Ascending aorta (tissue), 2 donors: ENCODE results near the gene ST7. TPM values are rescaled to one million over a fixed set of nuclear protein-coding genes. Genes with fewer than 3 reads are reported as not detected.

Source experiments
- DNase-seq, 2 donors: peaks; one replicate each; pipeline ENCODE4 v3.0.0-alpha.2; 2019; ENCODE audit warnings: low spot score in 2 of 2
- H3K27ac ChIP-seq, 2 donors: fragments of 200-600 bp; sonication (generic); one replicate each; pipeline ENCODE4 v1.5.1; 2016 to 2017; ENCODE audit warnings: mild to moderate bottlenecking in 1 of 2
- H3K27me3 ChIP-seq: fragments of 200-600 bp; sonication (generic); one replicate; pipeline ENCODE4 v1.5.1; 2017
- H3K36me3 ChIP-seq, 2 donors: fragments of 200-600 bp; sonication (generic); one replicate each; pipeline ENCODE4 v1.5.1; 2016
- H3K4me1 ChIP-seq, 2 donors: fragments of 200-600 bp; sonication (generic); one replicate each; pipeline ENCODE4 v1.5.1; 2016 to 2017; ENCODE audit warnings: mild to moderate bottlenecking in 1 of 2
- H3K4me3 ChIP-seq, 2 donors: fragments of 200-600 bp; sonication (generic); one replicate each; pipeline ENCODE4 v1.5.1; 2016 to 2017; ENCODE audit warnings: mild to moderate bottlenecking in 1 of 2
- H3K9me3 ChIP-seq, 2 donors: fragments of 200-600 bp; sonication (generic); one replicate each; pipeline ENCODE4 v1.5.1; 2016
- intact Hi-C: fragments of 100-400 bp; cut with DNase I; formaldehyde crosslinking; loops from one replicate; pipeline ENCODE4 v1.15.1; 2023
- total RNA-seq: library from RNA; depleted of rRNA; stranded (reverse); fragments of >200 nt; gene quantifications from one replicate; pipeline ENCODE4 v1.1.0, GENCODE V29; 2016
- TF ChIP-seq, protein P1 (sequence below), 3 experiments: fragments of 200-600 bp in 2 of 3; fragments of 450-650 bp in 1 of 3; sonication (generic) in 2 of 3; IDR thresholded peaks; one replicate each; pipeline ENCODE4 v1.5.1; 2016 to 2019; ENCODE audit warnings: antibody characterized with exemption in 3 of 3, mild to moderate bottlenecking in 1 of 3, moderate library complexity in 1 of 3

ST7 gene
- total RNA-seq, 1 donor from 2014 or later, result 19.2 TPM

DNA sequence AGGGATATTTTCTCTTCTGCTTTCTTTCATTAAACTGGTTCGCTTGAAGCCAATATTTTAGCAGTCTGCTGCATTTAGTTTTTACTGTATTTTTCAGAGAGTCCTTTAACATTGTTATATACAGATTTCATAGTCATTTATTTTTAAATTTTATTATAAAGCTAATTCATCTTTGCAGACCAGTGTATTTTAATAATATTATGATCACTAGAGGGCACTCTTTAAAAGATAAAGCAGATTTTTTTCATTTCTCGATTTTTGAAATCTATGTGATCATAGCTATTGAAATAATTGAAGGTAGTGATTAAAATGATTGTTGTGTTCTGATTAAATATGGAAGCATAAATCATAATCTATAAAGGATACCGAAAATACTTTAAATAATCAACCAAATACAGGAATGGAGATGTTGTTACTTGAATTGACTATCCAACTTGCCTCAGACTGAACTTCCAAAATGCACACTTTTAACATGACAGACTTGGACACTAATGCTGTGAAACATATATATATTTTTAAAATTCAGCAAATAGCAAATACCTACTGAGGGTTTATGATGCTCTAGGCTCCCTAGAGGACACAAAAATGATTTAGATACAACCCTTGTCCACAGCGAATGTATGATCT lies 35.2 kb downstream of the ST7 start:
- Histone ChIP-seq H3K4me3 (no peak overlapping the region), H3K27ac (no peak overlapping the region), H3K4me1 (no peaks in the 10 kb centered on the region), H3K27me3 (no peaks in the 10 kb centered on the region), H3K36me3 (no peaks in the 10 kb centered on the region), H3K9me3 (no peaks in the 10 kb centered on the region)
- TF ChIP-seq, protein P1, sequence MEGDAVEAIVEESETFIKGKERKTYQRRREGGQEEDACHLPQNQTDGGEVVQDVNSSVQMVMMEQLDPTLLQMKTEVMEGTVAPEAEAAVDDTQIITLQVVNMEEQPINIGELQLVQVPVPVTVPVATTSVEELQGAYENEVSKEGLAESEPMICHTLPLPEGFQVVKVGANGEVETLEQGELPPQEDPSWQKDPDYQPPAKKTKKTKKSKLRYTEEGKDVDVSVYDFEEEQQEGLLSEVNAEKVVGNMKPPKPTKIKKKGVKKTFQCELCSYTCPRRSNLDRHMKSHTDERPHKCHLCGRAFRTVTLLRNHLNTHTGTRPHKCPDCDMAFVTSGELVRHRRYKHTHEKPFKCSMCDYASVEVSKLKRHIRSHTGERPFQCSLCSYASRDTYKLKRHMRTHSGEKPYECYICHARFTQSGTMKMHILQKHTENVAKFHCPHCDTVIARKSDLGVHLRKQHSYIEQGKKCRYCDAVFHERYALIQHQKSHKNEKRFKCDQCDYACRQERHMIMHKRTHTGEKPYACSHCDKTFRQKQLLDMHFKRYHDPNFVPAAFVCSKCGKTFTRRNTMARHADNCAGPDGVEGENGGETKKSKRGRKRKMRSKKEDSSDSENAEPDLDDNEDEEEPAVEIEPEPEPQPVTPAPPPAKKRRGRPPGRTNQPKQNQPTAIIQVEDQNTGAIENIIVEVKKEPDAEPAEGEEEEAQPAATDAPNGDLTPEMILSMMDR (IDR thresholded peaks at IDR 0.05), result peak in 2 of 3 experiments; percentile 43 to 54
- intact Hi-C loops, result loop anchor here (5.0 kb wide), 1 partner anchor 34 kb away; no protein-coding TSS in a partner anchor
- DNase-seq, result no peak

DNA sequence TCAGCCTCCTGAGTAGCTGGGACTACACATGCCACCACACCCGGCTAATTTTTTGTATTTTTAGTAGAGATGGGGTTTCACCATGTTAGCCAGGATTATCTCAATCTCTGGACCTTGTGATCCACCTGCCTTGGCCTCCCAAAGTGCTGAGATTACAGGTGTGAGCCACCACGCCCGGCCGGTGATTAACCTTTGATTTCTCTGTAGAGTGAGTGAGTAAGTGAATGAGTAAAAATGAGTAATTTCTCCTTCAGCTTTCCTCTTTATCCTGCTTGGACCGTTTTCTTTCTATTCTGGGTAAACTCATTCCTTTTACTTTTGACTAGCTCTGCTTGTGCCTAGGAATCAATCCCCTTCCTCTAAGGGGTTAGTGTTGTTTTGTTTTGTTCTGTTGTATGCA lies 36.8 kb downstream of the ST7 start:
- Histone ChIP-seq H3K27ac (no peak overlapping the region), H3K27me3 (no peaks in the 10 kb centered on the region), H3K4me3 (no peak overlapping the region), H3K36me3 (no peaks in the 10 kb centered on the region), H3K4me1 (no peaks in the 10 kb centered on the region), H3K9me3 (no peaks in the 10 kb centered on the region)
- intact Hi-C loops, result no loop called here
- TF ChIP-seq, protein P1 (IDR thresholded peaks at IDR 0.05), result no peak
- DNase-seq, result no peak

DNA sequence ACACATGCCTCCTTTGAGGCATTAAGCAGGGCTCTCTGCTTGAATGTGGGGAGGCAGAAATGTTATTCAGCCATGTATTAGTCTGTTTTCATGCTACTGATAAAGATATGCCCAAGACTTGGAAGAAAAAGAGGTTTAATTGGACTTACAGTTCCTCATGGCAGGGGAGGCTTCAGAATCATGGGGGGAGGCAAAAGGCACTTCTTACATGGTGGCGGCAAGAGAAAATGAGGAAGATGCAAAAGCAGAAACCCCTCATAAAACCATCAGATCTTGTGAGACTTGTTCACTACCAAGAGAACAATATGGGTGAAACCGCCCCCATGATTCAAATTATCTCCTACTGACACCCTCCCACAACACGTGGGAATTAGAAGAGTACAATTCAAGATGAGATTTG lies 37.9 kb downstream of the ST7 start:
- intact Hi-C loops, result no loop called here
- TF ChIP-seq, protein P1 (IDR thresholded peaks at IDR 0.05), result no peak
- H3K27ac ChIP-seq, result no peak overlapping the region
- no peaks in the 10 kb centered on the region for H3K27me3 ChIP-seq
- H3K36me3 ChIP-seq, result no peaks in the 10 kb centered on the region
- no peaks in the 10 kb centered on the region for H3K4me1 ChIP-seq
- no peak overlapping the region for H3K4me3 ChIP-seq
- H3K9me3 ChIP-seq, result no peaks in the 10 kb centered on the region
- no peak for DNase-seq

DNA sequence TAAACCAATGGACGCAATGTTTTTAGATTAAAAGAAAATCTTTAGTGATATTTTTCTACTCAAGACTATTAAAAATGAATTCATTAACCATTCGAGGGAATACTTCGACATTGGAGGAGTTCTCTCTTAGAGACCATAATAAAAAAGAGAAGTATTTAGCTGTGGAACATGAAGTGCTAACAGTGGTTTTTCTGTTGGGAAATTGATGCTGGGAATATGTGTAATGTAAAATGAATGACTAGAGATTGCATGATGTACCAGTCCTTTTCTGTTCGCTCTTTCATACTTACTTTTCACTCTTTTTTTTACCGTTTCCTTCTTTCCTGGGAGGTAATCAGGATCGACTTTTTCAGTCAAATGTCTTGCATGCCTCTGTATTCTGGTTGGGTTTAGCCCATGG lies 41.3 kb downstream of the ST7 start:
- no peaks in the 10 kb centered on the region for H3K27me3 ChIP-seq
- no peaks in the 10 kb centered on the region for H3K9me3 ChIP-seq
- peaks cover 0 to 5% of the 10 kb centered on the region in 2 donors for H3K4me1 ChIP-seq
- intact Hi-C loops, result no loop called here
- no peak for DNase-seq
- no peaks in the 10 kb centered on the region for H3K36me3 ChIP-seq
- H3K4me3 ChIP-seq, result no peak overlapping the region
- TF ChIP-seq, protein P1 (IDR thresholded peaks at IDR 0.05), result no peak
- H3K27ac ChIP-seq, result no peak overlapping the region

DNA sequence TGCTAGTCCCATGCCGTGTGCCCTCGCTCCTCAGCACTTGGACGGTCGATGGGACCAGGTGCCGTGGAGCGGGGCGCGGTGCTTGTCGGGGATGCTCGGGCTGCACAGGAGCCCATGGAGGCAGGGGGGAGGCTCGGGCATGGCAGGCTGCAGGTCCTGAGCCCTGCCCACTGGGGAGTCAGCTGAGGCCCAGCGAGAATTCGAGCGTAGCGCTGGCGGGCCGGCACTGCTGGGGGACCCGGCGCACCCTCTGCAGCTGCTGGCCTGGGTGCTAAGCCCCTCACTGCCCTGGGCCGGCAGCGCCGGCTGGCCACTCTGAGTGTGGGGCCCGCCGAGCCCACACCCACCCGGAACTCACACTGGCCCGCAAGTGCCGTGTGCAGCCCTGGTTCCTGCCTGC lies 44.7 kb downstream of the ST7 start:
- Histone ChIP-seq H3K4me1 (peaks cover 0 to 8% of the 10 kb centered on the region in 2 donors), H3K27ac (no peak overlapping the region), H3K36me3 (no peaks in the 10 kb centered on the region), H3K4me3 (no peak overlapping the region), H3K9me3 (no peaks in the 10 kb centered on the region), H3K27me3 (no peaks in the 10 kb centered on the region)
- TF ChIP-seq, protein P1 (IDR thresholded peaks at IDR 0.05), result no peak
- intact Hi-C loops, result no loop called here
- no peak for DNase-seq
